Fibroblast of the aortic adventitia (primary cell): ENCODE measurements around the gene SWAP70. TPM values are rescaled to one million over a fixed set of nuclear protein-coding genes. Genes with fewer than 3 reads are reported as not detected.

Experiments
- DNase-seq: peaks from one replicate; pipeline ENCODE4 v3.0.0-alpha.2; 2010; ENCODE audit warnings: low read depth
- H3K4me3 ChIP-seq: 2 replicates; pipeline ENCODE4 v1.5.1; 2011; ENCODE audit warnings: low read depth, mild to moderate bottlenecking, control low read depth, low read length, moderate library complexity
- total RNA-seq: library from RNA; depleted of rRNA; stranded (reverse); fragments of >200 nt; gene quantifications from 2 replicates; pipeline ENCODE4 v1.2.3, GENCODE V29; 2012; ENCODE audit warnings: low replicate concordance
- TF ChIP-seq, protein P1 (sequence below): IDR thresholded peaks from 2 replicates; pipeline ENCODE4 v1.5.1; 2011; ENCODE audit warnings: mild to moderate bottlenecking, low read length, control low read depth, inconsistent platforms; ENCODE audit not compliant: insufficient read depth

The SWAP70 gene
- total RNA-seq, 1 donor: 44.4 TPM

DNA sequence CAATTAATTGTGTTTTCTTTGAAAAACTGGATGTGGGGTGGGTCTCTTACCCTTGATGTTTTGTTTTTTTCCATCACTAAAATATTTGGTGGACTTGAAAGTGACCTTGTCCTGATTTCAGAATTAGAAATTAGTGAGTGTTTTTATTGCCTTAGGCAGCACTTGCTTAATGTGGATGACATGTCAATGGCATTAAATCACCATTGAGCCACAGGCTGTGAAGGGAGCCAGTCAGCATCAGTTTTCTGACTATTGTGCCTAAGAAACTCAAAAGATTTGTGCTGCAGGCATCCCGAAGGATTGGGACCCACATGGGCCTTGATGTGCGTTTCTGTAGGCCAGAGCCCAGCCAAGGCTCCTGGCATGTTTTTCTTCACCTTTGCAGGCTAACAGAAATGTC lies 53.8 kb downstream of the SWAP70 start:
- no peak overlapping the region for H3K4me3 ChIP-seq
- DNase-seq: no peak
- TF ChIP-seq, protein P1, sequence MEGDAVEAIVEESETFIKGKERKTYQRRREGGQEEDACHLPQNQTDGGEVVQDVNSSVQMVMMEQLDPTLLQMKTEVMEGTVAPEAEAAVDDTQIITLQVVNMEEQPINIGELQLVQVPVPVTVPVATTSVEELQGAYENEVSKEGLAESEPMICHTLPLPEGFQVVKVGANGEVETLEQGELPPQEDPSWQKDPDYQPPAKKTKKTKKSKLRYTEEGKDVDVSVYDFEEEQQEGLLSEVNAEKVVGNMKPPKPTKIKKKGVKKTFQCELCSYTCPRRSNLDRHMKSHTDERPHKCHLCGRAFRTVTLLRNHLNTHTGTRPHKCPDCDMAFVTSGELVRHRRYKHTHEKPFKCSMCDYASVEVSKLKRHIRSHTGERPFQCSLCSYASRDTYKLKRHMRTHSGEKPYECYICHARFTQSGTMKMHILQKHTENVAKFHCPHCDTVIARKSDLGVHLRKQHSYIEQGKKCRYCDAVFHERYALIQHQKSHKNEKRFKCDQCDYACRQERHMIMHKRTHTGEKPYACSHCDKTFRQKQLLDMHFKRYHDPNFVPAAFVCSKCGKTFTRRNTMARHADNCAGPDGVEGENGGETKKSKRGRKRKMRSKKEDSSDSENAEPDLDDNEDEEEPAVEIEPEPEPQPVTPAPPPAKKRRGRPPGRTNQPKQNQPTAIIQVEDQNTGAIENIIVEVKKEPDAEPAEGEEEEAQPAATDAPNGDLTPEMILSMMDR: no peak

GRCh38 chr11:9718147-9718546 lies 54.3 kb downstream of the SWAP70 start:
- H3K4me3 ChIP-seq: no peak overlapping the region
- TF ChIP-seq, protein P1: no peak
- DNase-seq: no peak

GRCh38 chr11:9719566-9720289 lies 55.9 kb downstream of the SWAP70 start:
- DNase-seq: peak; percentile 37
- no peak overlapping the region for H3K4me3 ChIP-seq
- TF ChIP-seq, protein P1: no peak

DNA sequence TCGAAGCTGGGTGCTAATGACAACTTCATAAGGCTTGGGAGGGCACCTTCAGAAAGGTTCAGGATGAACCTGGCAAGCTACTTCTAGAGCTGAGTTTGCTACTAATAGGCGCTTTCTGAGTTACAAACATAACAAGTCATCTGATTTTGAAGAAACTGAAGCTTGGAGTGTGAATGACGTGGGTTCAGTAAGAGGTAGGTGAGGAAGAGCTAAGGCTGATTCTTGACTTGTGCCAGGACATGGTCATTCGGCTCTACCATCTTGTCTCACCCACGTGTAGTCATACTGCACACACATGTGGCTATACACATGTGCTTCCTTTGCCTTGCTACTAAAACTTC lies 56.4 kb downstream of the SWAP70 start:
- TF ChIP-seq, protein P1: no peak
- no peak for DNase-seq
- no peak overlapping the region for H3K4me3 ChIP-seq

DNA sequence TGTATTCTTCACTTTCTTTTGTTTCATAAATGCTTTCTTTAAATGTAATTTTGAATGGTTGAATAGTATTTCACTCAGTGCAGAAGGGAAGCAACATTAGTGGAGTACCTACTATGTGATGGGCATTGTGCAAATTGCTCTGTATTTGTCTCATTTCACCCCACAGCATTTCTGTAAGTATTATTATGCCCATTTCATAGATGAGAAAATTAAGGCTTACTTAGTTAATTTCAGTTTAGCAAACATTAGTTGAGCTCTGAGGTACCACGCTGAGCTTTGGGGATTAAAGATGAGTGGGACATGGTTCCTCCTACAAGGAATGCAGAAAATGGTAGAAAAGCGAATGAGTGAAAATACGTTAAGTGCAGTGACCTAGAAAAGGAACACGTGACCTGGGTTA lies 58.1 kb downstream of the SWAP70 start:
- no peak overlapping the region for H3K4me3 ChIP-seq

DNA sequence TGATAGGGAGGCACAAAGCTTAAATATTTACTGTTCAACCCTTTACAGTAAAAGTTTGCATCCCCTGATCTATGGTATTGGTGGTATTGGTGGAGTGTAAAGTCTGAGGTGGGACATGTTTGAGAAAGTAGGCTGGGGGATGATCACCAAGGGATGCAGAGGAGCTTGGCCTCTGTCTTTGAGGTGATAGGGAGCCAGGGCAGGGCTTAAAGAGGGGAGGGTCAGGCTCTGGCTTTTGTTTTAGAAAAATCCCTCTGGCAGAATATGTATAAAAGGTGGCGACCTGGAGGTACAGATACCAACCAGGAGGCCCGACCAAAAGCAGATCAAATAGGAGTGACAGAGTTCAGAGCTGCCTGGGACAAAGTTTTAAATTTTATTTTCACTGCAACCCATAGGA lies 59.0 kb downstream of the SWAP70 start:
- TF ChIP-seq, protein P1: no peak
- no peak for DNase-seq
- H3K4me3 ChIP-seq: no peak overlapping the region

More for the DNA sequence above, 58.1 kb downstream of the SWAP70 start:
- TF ChIP-seq, protein P1: no peak
- DNase-seq: no peak

DNA sequence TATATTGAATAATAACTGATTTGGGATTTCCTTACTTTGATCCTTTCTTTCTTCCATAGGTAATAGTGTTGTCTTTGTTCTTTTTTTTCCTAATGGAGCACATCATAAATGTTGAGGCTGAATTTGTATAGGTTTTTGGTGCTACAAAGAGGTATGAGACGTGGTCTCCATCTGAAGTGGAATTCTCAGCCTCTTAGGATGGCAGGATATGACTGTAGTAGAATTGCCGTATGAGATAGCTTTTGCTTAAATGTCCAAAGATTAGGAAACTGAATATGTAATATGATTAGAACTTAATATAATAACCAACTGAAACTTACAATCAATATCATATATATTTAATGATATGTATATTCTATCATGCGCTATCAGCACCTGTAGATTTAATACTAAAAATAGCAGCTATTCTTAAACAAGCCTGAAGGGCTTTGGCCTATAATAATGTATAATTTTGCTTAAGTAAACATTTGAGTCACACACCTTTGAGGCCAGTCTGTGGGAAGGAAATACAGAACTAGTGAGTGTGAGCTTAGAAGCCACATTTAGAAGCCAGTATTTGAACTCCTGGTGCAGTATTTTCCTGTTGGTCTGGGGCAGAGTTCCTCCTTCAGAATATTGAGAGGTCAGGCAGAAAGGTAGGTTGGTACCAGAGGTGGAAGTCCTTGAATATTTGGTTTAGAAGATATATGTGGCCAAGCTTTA lies 62.6 kb downstream of the SWAP70 start:
- TF ChIP-seq, protein P1: no peak
- no peak overlapping the region for H3K4me3 ChIP-seq
- DNase-seq: peak; percentile 65
